CD4-positive, alpha-beta T cell treated with Interleukin-6 at 100 ng/mL for 8 hours (primary cell): ENCODE results near the gene FBXO45.
A peak's percentile ranks its signal among the peaks of the same experiment; 100 is the strongest.
"Not testable (repeated sequence)": the region's sequence is repeated elsewhere in the genome, so short reads cannot be mapped to it uniquely, and the experiment has no call there.

Source experiments
- DNase-seq: peaks from one replicate; pipeline ENCODE4 v3.0.0-alpha.2; 2020; ENCODE audit warnings: mixed read lengths, low spot score

FBXO45 gene

GRCh38 chr3:196568246-196569002 lies at the start of gene FBXO45, which contains the start of gene WDR53:
TSS of gene FBXO45 (plus strand) at chr3:196568660. CDS start at chr3:196568985, 325 bp downstream.
TSS of gene WDR53 (minus strand) at chr3:196568554. CDS start at chr3:196561475, 7,079 bp downstream.
- peak; percentile 94 for DNase-seq

GRCh38 chr3:196518966-196519717 lies 49.3 kb upstream of the FBXO45 start:
- DNase-seq: peak; percentile 47

GRCh38 chr3:196519718-196520082 lies 48.8 kb upstream of the FBXO45 start:
- DNase-seq: no peak

GRCh38 chr3:196521291-196521690 lies 47.2 kb upstream of the FBXO45 start:
- not testable (repeated sequence) for DNase-seq

- DNase-seq: no peak
Observed at GRCh38 chr3:196523841-196524240, 44.6 kb upstream of the FBXO45 start.

- no peak for DNase-seq
Observed at GRCh38 chr3:196524527-196524926, 43.9 kb upstream of the FBXO45 start.

GRCh38 chr3:196525141-196525540 lies 43.3 kb upstream of the FBXO45 start:
- DNase-seq: no peak

- peak; percentile 78 for DNase-seq
Observed at GRCh38 chr3:196528639-196529233, 39.7 kb upstream of the FBXO45 start.

GRCh38 chr3:196531418-196531817 lies 37.0 kb upstream of the FBXO45 start:
- DNase-seq: no peak

GRCh38 chr3:196533260-196533681 lies 35.2 kb upstream of the FBXO45 start:
- no peak for DNase-seq

- peak; percentile 58 for DNase-seq
Observed at GRCh38 chr3:196537319-196537984, 31.0 kb upstream of the FBXO45 start.

- DNase-seq: no peak
Observed at GRCh38 chr3:196541684-196542445, 26.6 kb upstream of the FBXO45 start.

GRCh38 chr3:196544491-196544992 lies 23.9 kb upstream of the FBXO45 start:
- DNase-seq: no peak

- no peak for DNase-seq
Observed at GRCh38 chr3:196546537-196546936, 21.9 kb upstream of the FBXO45 start.

- DNase-seq: no peak
Observed at GRCh38 chr3:196547067-196547466, 21.4 kb upstream of the FBXO45 start.

GRCh38 chr3:196549312-196549711 lies 19.1 kb upstream of the FBXO45 start:
- not testable (repeated sequence) for DNase-seq

- not testable (repeated sequence) for DNase-seq
Observed at GRCh38 chr3:196550172-196550571, 18.3 kb upstream of the FBXO45 start.

GRCh38 chr3:196552253-196552652 lies 16.2 kb upstream of the FBXO45 start:
- DNase-seq: no peak

GRCh38 chr3:196553551-196553950 lies 14.9 kb upstream of the FBXO45 start:
- no peak for DNase-seq

- no peak for DNase-seq
Observed at GRCh38 chr3:196554205-196554604, 14.3 kb upstream of the FBXO45 start.

GRCh38 chr3:196555295-196555694 lies 13.2 kb upstream of the FBXO45 start:
- no peak for DNase-seq
